Left renal pelvis (tissue), 4 donors: ENCODE measurements around the gene ENHO. TPM values are rescaled to one million over a fixed set of nuclear protein-coding genes. Genes with fewer than 3 reads are reported as not detected.
"Not testable (repeated sequence)": the region's sequence is repeated elsewhere in the genome, so short reads cannot be mapped to it uniquely, and the experiment has no call there.

ENCODE experiments used
- DNase-seq, 4 donors: peaks; one replicate each; pipeline ENCODE4 v3.0.0-alpha.2; 2013; ENCODE audit warnings: low read depth in 4 of 4, low spot score in 3 of 4
- polyA plus RNA-seq, 4 donors: library from polyadenylated mRNA; unstranded; fragments of 120-200 nt; gene quantifications; one replicate each; pipeline ENCODE4 v1.2.1, GENCODE V29; 2013; ENCODE audit not compliant: insufficient read length in 4 of 4

ENHO gene
- polyA plus RNA-seq, 4 donors = 0.82 to 3.6 (median 1.7) TPM

- DNase-seq = no peak
These were observed 13.9 kb upstream of the ENHO start for GRCh38 chr9:34536685-34537084.

DNA sequence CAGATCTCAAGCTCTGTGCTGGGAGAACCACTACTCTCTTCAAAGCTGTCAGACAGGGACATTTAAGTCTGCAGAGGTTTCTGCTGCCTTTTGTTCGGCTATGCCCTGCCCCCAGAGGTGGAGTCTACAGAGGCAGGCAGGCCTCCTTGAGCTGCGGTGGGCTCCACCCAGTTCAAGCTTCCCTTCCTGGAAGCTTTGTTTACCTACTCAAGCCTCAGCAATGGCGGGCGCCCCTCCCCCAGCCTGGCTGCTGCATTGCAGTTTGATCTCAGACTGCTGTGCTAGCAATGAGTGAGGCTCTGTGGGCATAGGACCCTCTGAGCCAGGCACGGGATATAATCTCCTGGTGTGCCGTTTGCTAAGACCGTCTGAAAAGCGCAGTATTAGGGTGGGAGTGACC lies 9.3 kb upstream of the ENHO start:
- DNase-seq = not testable (repeated sequence)

DNA sequence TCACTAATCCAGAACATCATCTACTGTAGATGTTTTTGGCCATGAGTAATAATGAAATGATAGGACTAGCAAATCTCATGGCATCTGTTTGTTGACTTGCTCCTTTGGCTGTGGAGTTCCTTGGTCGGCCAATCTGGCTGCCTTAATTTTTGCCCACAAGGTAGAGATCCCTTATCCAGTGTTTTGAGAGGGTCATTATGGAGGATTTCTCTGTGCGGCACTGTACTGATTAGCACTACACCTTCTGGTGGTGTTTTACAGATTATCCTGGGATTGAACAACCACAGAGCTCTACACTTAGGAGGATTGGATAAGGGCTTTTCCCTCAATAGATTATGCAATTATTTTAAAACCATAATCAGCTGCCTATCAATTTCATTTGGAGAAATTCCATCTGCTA lies 3.2 kb upstream of the ENHO start:
- DNase-seq = no peak

DNA sequence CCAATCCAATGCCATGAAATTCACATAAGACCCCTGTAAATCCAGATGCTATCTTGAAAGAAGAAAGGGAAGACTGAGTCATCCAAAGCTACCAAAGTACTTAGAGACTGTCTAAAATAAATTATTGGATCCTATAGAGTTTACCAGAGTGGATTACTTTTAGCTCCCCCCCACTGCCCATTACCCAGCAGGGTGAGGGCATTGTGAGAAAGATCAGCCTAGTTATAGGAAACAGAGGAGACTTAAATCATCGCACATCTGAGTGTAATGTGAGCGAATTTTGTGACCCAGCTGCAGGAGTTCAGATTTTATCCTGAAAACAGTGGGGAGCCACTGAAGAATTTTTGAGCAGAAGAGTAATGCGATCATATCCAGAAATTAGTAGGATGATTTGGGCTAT lies 1.6 kb upstream of the ENHO start:
- DNase-seq = no peak

DNA sequence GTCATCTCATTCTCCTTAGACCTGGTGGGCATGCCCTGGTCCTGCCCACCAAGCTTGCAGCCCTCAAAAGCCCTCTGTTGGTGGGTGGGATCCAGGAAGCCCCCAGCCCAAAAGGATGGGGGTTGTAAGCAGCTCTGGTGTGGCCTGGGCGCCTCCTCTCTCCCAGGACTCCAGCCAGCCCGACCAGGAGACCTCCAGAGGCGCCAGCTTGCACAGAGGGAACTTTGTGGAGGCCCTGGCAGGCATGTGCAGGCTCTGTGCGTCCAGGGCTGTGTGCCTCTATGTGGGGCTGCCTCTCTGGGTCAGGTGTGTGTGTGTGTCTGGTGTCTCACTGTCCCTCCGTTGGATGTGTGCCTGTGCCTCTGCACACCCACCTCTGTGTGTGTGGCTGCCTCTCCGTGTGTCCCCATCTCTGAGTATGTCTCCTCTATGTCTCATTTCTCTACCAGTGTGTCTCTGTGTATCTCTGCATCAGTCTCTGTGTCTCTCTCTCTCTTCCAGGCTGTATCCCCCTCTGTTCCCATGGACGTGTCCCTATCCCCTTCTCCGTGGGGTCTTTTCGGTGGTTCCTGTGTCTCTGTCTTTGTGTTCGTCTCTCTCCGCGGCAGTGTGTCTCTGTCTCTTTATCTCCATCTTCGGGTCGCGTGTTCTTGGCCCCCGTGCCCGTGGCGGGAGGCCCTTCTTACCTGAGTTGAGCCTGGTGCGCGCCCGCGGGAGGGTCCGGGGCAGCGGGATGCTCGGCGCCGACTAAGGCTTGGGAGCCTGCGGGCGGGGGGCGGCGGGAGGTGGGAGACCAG lies 501 bp downstream of the ENHO start:
- DNase-seq = no peak

- no peak for DNase-seq
These were observed 1.3 kb downstream of the ENHO start for GRCh38 chr9:34521406-34522045.

DNA sequence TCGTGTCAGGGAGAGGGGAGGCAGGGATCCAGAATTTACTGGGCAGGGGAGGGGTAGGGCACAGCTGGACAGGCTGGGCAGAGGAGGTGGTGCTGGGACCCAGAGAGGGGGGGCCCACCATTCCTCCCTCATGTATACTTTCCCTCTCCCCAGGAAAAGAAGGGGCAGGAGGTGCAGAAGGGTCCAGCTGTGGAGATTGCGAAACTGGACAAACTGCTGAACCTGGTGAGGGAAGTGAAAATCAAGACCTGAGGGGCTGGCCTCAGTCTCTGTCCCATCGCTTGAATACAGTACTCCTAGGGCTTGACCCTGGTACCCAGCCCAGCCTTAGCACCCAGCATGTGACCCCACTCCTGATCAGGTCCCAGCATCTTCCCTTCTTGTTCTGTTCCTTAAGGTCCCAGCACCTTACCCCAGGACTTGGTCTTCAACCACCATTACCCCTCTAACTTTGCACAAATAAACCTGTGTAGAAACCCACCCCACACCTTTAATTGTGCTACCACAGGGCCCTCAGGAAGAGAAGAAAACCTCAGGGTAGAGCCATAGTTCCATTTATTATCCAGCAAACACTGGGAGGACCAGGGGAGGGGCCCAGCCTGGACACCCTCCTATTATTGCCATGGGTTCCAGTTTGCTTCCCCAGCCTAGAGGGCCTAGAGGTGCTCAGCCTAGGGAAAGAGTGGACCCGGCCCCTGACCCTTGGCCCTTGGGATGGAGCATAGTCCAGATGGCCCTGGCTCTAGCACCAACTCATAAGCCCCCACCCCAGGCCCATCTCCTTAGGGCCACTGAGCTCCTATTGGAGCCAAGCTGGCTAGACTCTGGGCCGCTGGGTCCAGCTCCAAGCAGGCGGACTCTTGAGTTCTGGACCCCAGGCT lies 2.0 kb downstream of the ENHO start:
- DNase-seq = no peak

- no peak for DNase-seq
These were observed 2.7 kb downstream of the ENHO start for GRCh38 chr9:34520096-34520495.

DNA sequence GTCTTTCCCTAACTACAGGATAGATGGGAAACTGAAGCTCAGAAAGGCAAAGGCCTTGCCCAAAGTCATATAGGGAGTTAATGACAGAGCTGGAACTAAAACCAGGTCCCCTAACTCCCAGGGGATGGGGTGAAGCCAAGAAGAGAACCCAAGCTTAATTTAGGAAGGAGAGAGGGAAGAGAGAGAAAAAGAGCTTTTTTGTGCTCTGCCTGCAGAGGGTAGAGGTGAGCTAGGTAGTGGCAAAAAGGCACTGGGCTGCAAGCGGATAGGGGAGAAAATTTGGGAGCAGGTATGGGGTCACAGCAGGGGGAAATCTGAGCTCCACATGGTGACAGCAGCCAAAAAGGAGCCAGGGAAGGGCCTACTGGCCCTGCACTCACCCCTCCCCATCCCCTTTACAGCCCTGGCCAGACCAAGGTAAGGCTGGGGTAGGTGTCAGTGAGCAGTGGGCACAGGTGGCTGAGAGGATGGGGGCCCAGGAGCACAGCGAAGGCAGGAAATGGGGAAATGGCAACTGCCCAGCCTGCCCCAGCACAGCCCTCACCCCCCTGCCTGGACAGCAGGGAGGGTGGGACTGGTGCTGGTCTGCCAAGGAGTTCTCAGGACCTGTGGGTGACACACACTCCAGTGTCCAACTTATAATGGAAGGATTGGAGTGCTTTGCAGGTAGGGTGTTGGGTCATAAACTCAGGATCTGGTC lies 3.3 kb downstream of the ENHO start:
- no peak for DNase-seq

GRCh38 chr9:34518896-34519295 lies 3.9 kb downstream of the ENHO start:
- no peak for DNase-seq

DNA sequence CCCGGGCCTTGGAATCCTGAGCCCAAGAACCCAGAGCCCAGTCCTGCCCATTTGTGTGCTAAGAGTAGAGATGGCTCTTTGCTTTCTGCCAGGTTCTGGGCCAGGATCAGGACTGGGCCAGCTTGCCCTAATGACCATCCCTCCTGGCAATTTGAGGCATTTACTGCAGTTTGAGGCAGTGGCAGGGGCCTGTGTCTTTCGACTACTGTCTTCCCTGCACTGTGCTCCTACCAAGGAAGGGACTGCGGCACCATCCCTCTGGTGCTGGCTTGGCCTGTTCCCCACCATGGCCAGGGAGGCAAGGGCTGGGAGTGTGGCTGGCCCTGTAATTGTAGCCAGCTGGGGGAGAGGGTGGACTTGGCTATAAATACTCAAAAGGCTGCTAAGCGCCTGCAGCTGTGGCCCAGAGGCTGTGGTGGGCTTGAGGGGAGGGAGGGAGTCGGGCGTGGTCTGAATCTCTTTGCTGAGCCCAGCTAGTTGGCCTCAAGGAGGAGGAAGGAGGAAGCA lies 4.6 kb downstream of the ENHO start:
- DNase-seq = no peak

DNA sequence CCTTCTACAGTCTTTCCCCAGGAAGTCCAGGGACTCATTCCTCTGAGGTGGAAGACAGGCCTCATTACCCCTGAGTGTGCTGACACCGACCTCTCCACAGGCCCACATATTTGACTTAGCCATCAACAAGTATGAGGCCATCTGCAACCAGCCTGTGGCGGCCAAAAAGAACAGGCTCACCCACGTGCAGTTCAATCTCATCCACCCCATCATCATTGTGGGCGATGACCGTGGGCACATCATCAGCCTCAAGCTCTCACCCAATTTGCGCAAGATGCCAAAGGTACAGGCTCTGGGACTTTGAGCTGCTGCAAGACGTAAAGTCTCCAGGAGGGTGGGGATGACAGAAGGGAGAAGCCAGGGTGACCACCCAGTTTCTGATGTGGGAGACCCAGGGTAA lies 5.6 kb downstream of the ENHO start:
- DNase-seq = no peak

GRCh38 chr9:34515959-34516358 lies 6.8 kb downstream of the ENHO start:
- DNase-seq = no peak

DNA sequence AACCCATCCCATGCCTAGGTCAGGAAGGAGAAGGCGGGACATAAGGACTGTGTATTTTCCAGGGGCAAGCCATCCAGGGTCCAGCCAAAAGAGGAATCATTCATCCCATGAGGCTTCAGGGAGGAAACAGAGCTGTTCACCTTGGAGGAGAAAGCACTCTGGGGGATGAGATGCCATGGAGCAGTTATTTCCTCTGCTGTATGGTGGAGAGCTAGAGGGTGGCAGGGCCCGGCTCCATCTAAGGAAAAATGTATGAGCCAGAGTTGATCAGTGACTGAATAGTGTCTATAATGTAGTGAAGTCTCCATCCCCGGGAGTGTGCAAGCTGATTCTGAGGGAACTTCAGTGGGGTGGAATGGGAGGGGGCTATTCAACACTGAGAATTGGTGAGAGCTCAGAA lies 8.0 kb downstream of the ENHO start:
- DNase-seq = no peak

DNA sequence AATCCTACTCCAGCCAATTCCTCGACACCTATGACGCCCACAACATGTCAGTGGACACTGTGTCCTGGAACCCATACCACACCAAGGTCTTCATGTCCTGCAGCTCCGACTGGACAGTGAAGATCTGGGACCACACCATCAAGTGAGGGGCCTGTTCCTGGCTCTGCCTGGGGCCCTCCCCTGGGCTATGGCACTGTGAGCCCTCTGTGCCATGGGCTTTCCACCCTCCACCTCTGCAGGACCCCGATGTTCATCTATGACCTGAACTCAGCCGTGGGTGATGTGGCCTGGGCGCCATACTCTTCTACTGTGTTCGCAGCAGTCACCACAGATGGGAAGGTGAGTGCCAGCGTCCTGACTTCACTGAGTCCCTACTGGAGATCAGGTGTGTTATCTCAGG lies 8.4 kb downstream of the ENHO start:
- DNase-seq = no peak

DNA sequence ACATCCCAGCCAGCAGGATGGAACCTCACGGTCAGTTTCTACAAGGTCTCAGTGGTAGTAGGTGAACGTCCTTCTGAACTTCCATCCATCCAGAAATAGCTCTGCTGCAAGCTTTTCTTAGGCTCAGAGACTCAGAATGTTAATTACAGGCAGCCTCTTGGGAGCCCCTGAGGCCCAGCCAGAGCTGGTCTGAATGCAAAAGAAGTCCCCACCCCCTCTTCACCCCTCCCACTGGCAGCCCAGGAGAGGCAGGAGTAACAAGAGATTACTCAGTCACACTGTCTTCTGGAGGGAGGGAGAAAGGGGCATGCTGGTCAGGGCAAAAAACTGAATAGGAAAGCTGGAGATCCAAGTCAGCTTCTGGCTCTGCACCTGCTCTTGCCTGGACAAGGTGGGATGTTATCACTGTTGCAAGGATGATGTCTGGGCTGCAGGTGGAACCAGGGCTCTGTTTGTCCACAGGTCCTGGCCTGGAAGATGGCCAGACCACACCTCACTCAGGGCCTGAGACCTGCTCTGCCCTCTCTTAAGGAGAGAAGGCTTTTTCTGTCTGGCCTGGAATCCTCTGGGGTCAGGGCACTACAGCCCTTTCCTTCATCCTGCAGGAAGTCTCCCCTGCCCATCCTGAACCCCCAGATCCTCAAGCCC lies 9.1 kb downstream of the ENHO start:
- no peak for DNase-seq

DNA sequence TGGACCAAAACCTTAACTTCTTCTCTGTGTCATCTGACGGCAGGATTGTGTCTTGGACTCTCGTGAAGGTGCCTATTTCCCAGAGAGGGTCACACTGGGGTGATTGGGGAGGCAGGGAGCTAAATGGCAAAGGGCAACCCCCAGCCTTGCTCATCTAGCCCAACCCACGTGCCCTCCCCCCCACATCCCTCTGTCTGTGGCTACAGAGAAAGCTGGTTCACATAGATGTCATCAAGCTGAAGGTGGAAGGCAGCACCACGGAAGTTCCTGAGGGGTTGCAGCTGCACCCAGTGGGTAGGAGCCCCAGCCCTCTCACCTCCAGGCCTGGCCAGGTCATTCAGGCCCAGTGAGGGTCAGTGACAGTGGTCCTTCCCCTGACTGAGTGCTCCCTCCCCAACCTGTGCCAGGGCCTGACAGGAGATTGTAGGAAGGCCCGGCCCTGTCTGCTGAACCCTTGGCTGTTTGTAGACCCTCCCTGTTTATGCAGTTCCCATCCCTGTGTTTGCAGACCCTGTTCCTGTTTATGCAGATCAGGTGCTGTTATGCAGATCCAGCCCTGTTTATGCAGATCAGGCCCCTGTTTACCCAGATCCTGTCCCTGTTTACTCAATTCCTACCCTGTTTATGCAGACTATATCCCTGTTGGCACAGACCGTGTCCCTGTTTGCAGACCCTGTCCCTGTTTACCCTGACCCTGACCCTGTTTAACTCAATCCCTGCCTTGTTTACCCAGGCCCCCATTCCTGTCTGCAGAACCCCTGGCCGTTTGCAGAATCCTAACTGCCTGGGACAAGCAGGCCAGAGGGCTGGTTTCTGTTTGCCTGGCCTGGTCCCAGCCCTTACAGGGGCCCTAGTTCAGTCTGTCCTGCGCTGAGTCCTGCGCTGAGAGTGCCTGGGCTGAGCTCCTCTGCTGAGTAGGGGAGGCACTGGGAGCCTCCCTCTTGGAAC lies 10.4 kb downstream of the ENHO start:
- no peak for DNase-seq

DNA sequence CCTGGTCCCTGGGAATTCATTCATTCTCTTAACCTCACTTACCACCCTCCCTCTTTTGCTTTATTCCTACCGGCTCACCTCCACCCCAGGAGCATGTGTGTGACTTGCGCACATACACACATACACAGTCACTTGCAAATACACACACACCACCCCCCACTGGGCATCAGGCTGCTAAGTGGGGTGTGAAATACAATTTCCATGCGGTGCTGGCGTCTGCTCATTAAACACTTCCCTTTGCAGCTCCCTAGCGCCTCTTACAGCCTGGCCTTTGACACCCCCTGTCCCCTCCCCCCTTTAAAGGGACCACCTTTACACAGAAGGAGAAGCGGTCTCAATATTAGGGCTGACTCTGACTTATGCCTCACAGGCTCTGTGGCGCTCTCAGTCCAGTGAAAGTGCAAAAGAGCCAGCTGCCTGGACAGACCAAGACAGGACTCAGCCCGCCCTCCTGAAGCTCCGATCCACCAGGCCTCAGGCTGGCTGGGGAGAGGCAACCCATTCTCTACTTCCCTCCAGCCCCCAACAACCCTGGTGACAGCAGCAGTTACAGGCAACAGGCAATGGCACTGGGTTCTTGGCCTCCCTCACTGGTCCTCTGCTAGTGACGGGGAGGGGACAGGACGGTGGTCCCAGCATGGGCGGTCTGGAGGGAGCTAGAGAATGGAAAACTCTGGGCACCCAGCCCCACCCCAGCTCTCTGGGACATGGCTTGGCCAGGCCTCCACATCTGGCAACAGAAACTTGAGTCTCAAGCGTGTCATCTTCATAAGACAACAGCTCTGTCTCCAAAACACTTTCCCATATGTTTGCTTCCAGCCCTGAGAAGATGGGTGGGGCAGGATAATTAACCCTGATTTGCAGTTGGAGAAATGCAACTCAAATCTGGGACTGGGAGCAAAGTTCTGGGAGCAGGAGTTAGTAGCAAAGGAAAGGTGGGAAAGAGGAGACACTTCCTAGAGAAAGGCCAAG lies 12.0 kb downstream of the ENHO start:
- no peak for DNase-seq
